Gastroesophageal sphincter (tissue), 3 donors: ENCODE data around the gene AP1M2.

Experiments used
- CTCF ChIP-seq, 4 experiments: fragments of 200-600 bp in 2 of 4; fragments of 450-650 bp in 2 of 4; sonication (generic) in 1 of 4; IDR thresholded peaks; one replicate each; pipeline ENCODE4 v1.5.1; 2017 to 2019; ENCODE audit warnings: antibody characterized with exemption in 4 of 4, mild to moderate bottlenecking in 2 of 4, moderate library complexity in 2 of 4
- POLR2AphosphoS5 ChIP-seq: sonication (generic); formaldehyde crosslinking; IDR thresholded peaks from one replicate; pipeline ENCODE4 v1.6.1; 2017; ENCODE audit warnings: antibody characterized with exemption

GRCh38 chr19:10532457-10532856 is 54.7 kb downstream of the AP1M2 start:
- TF ChIP-seq CTCF (IDR thresholded peaks at IDR 0.05), result no peak
- TF ChIP-seq POLR2AphosphoS5, result no peak
